Activated T-helper 2 cell treated with anti-CD3 and anti-CD28 coated beads, Interferon-gamma antibody, Interleukin-2, Interleukin-4, amounts not matched to agents 10 μg/mL and 5 μg/mL and 100 μg/mL, durations not matched to agents 14 hours and 24 hours and 36 hours (primary cell): Measurements from ENCODE around the gene ZNF518B. TPM values are rescaled to one million over a fixed set of nuclear protein-coding genes. Genes with fewer than 3 reads are reported as not detected.
A peak's percentile ranks its signal among the peaks of the same experiment; 100 is the strongest.
"Not testable (repeated sequence)": the region's sequence is repeated elsewhere in the genome, so short reads cannot be mapped to it uniquely, and the experiment has no call there.

Source experiments
- DNase-seq: peaks from one replicate; pipeline ENCODE4 v3.0.0; 2021; ENCODE audit warnings: low spot score
- H3K27ac Mint-ChIP-seq: one replicate; pipeline ENCODE4 v1.8.0; 2021; ENCODE audit warnings: mixed read lengths
- H3K27me3 Mint-ChIP-seq: one replicate; pipeline ENCODE4 v1.8.0; 2021; ENCODE audit warnings: low read depth, mixed read lengths
- H3K36me3 Mint-ChIP-seq: one replicate; pipeline ENCODE4 v1.8.0; 2021; ENCODE audit warnings: low read depth, mixed read lengths
- H3K4me1 Mint-ChIP-seq: one replicate; pipeline ENCODE4 v1.8.0; 2021; ENCODE audit warnings: low read depth, mixed read lengths
- H3K4me3 Mint-ChIP-seq: one replicate; pipeline ENCODE4 v1.8.0; 2021; ENCODE audit warnings: low read depth, mild to moderate bottlenecking, moderate library complexity, mixed read lengths
- H3K9me3 Mint-ChIP-seq: one replicate; pipeline ENCODE4 v1.8.0; 2021; ENCODE audit warnings: mixed read lengths
- intact Hi-C: fragments of 100-400 bp; cut with micrococcal nuclease; formaldehyde crosslinking; loops from one replicate; pipeline ENCODE4 v1.15.1; 2023
- total RNA-seq: library from RNA; stranded (reverse); gene quantifications from 2 replicates; pipeline ENCODE4 v1.2.3, GENCODE V29; 2022

Gene ZNF518B
- total RNA-seq, 1 donor from 2014 or later: 22.9 TPM

- Mint-ChIP-seq H3K27ac (no peak overlapping the region), H3K36me3 (peaks cover 62% of the 10 kb centered on the region), H3K4me1 (peaks cover 22% of the 10 kb centered on the region), H3K27me3 (peaks cover 11% of the 10 kb centered on the region), H3K9me3 (peaks cover 11% of the 10 kb centered on the region), H3K4me3 (no peak overlapping the region)
- intact Hi-C loops: loop anchor here (5.0 kb wide), 4 partner anchors 272 to 357 kb away; no protein-coding TSS in a partner anchor
- no peak for DNase-seq
Measured at GRCh38 chr4:10454726-10455125, 2.5 kb downstream of the ZNF518B start.

DNA sequence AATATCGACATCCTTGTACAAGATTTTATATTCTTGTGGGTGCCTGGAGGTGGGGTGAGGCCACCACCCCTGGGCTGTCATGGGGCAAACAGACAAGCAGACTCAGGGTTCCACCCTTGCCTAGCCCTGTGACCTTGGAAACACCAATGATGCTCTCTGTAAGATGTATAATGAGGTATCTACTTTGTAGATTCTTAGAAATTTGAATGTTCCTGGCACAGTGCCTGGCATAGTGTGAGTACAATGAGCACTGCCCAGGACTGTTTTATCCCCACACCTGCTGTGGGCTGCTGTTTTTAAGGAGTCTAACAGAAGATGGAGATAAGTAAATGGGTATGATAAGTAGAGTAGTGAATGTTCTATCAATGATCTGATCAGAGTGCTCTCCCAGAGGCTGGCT is 3.1 kb downstream of the ZNF518B start:
- peaks cover 17% of the 10 kb centered on the region for H3K9me3 Mint-ChIP-seq
- H3K36me3 Mint-ChIP-seq: peaks cover 68% of the 10 kb centered on the region
- peaks cover 17% of the 10 kb centered on the region for H3K4me1 Mint-ChIP-seq
- no peak overlapping the region for H3K4me3 Mint-ChIP-seq
- DNase-seq: no peak
- H3K27me3 Mint-ChIP-seq: peaks cover 7% of the 10 kb centered on the region
- H3K27ac Mint-ChIP-seq: peak overlapping the region; percentile 22
- intact Hi-C loops: no loop called here

DNA sequence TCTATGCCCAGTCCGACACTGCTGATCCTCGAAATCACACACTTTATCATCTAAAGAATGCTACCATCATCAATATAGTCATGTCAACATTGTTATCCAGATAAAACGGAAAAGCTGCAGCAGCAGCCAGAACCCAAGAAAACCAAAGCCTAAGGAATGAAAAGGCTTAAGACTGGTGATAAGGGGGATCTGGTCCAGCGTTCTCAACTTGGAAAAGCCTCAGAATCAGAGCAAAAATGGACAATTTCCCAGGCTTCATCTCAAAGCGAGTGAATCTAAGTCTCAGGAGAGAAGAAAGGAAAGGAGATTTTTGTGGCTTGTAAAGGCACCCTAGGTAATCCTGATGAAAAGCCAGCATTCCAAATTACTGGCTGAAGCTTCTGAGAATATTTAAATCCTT is 8.2 kb downstream of the ZNF518B start:
- H3K36me3 Mint-ChIP-seq: peaks cover 93% of the 10 kb centered on the region
- H3K4me1 Mint-ChIP-seq: no peaks in the 10 kb centered on the region
- H3K4me3 Mint-ChIP-seq: no peak overlapping the region
- intact Hi-C loops: no loop called here
- H3K27ac Mint-ChIP-seq: no peak overlapping the region
- no peak for DNase-seq
- no peaks in the 10 kb centered on the region for H3K27me3 Mint-ChIP-seq
- peaks cover 61% of the 10 kb centered on the region for H3K9me3 Mint-ChIP-seq

GRCh38 chr4:10442976-10443375 is 14.2 kb downstream of the ZNF518B start:
- H3K36me3 Mint-ChIP-seq: peaks cover 67% of the 10 kb centered on the region
- peaks cover 9% of the 10 kb centered on the region for H3K4me1 Mint-ChIP-seq
- H3K9me3 Mint-ChIP-seq: peaks cover 64% of the 10 kb centered on the region
- DNase-seq: no peak
- H3K27me3 Mint-ChIP-seq: no peaks in the 10 kb centered on the region
- intact Hi-C loops: no loop called here
- no peak overlapping the region for H3K27ac Mint-ChIP-seq
- no peak overlapping the region for H3K4me3 Mint-ChIP-seq

DNA sequence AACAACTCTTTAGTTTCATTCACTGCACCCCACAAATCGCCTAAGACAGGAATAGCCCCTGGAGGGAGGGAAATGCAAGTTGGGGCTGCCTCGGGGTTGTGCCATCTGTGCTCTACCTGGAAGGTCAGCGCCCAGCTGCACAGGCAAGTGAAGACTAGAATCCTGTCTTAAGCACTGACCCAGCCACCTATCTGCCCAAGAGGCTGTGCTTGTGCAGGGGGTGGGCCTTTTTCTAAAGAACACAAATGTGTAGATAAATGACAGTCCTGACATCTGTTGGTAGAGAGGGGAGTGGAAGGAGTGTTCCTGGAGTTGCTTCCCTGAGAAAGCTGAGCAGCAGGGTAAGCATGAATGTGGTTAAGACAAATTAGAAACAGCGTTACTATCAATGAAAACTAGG is 15.7 kb downstream of the ZNF518B start:
- Mint-ChIP-seq H3K27me3 (no peaks in the 10 kb centered on the region), H3K36me3 (peaks cover 55% of the 10 kb centered on the region), H3K4me3 (no peak overlapping the region), H3K4me1 (peaks cover 9% of the 10 kb centered on the region), H3K27ac (no peak overlapping the region), H3K9me3 (peaks cover 52% of the 10 kb centered on the region)
- intact Hi-C loops: no loop called here
- DNase-seq: no peak

GRCh38 chr4:10438924-10439323 is 18.3 kb downstream of the ZNF518B start:
- Mint-ChIP-seq H3K27ac (no peak overlapping the region), H3K4me3 (no peak overlapping the region), H3K27me3 (no peaks in the 10 kb centered on the region), H3K36me3 (peaks cover 29% of the 10 kb centered on the region), H3K9me3 (peaks cover 26% of the 10 kb centered on the region), H3K4me1 (peaks cover 9% of the 10 kb centered on the region)
- no peak for DNase-seq
- intact Hi-C loops: no loop called here

DNA sequence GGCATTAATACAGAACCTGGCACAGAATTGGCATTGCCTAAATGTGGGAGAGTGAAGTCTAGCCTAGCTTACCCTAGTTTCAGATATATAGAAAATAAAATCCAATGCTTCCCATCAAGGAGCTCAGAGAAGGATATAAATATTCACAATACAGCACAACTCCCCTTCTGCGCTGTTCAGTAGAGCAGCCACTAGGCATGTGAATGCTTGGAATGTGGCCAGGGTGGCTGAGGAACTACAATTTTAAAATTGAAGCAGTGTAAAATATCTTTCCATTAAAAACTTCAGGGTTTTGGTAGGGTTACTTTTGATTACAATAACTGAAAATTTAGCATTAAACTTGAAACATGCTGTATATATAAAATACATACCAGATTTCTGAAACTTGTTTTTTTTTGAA is 19.5 kb downstream of the ZNF518B start:
- Mint-ChIP-seq H3K27ac (no peak overlapping the region), H3K27me3 (no peaks in the 10 kb centered on the region), H3K9me3 (peaks cover 14% of the 10 kb centered on the region), H3K36me3 (peaks cover 17% of the 10 kb centered on the region), H3K4me3 (no peak overlapping the region), H3K4me1 (peaks cover 5% of the 10 kb centered on the region)
- intact Hi-C loops: no loop called here
- DNase-seq: no peak

- H3K4me1 Mint-ChIP-seq, H3K27ac Mint-ChIP-seq, H3K36me3 Mint-ChIP-seq, H3K27me3 Mint-ChIP-seq, H3K4me3 Mint-ChIP-seq, intact Hi-C loops, H3K9me3 Mint-ChIP-seq, DNase-seq: not testable (repeated sequence)
Measured at GRCh38 chr4:10427680-10428079, 29.5 kb downstream of the ZNF518B start.

DNA sequence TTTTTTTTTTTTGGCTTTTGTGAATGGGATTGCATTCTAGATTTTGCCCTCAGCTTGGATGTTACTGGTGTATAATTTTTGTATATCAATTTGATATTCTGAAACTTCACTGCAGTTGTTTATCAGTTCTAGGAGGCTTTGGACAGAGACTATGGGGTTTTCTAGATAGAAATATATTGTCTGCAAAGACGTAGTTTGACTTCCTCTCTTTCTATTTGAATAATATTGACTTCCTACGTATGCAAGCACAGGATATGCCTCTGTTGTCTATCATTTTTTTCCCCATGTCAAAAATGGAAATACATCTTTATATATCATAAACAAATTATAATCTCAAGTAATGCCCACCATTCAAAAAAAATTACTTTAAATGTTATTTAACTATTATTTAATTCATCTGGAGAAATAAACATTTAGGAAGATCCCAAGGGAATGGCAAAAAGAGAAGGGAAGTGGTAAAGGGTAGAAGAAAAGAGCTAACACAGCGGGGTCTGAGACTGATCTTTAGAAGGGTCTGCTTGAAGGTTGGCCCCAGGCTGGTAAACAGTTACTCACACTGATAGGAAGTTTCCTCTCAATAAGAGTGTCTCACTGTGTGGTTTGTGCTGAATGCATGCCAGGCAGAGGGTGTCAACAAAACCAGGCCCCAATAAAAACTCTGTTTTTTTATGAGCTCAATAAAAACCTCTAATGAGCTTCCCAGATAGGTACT is 35.7 kb downstream of the ZNF518B start:
- peaks cover 9% of the 10 kb centered on the region for H3K9me3 Mint-ChIP-seq
- no peak overlapping the region for H3K4me3 Mint-ChIP-seq
- H3K4me1 Mint-ChIP-seq: peaks cover 13% of the 10 kb centered on the region
- no peaks in the 10 kb centered on the region for H3K36me3 Mint-ChIP-seq
- peaks cover 2% of the 10 kb centered on the region for H3K27me3 Mint-ChIP-seq
- H3K27ac Mint-ChIP-seq: peak overlapping the region; percentile 44
- DNase-seq: no peak
- intact Hi-C loops: no loop called here

- DNase-seq: no peak
- Mint-ChIP-seq H3K4me3 (no peak overlapping the region), H3K36me3 (no peaks in the 10 kb centered on the region), H3K9me3 (peaks cover 8% of the 10 kb centered on the region), H3K4me1 (peaks cover 16% of the 10 kb centered on the region), H3K27me3 (no peaks in the 10 kb centered on the region), H3K27ac (no peak overlapping the region)
- intact Hi-C loops: no loop called here
Measured at GRCh38 chr4:10417740-10418139, 39.5 kb downstream of the ZNF518B start.

GRCh38 chr4:10416441-10416840 is 40.8 kb downstream of the ZNF518B start:
- peaks cover 8% of the 10 kb centered on the region for H3K9me3 Mint-ChIP-seq
- DNase-seq: no peak
- peaks cover 15% of the 10 kb centered on the region for H3K4me1 Mint-ChIP-seq
- peaks cover 2% of the 10 kb centered on the region for H3K27me3 Mint-ChIP-seq
- no peak overlapping the region for H3K4me3 Mint-ChIP-seq
- intact Hi-C loops: no loop called here
- no peaks in the 10 kb centered on the region for H3K36me3 Mint-ChIP-seq
- no peak overlapping the region for H3K27ac Mint-ChIP-seq

DNA sequence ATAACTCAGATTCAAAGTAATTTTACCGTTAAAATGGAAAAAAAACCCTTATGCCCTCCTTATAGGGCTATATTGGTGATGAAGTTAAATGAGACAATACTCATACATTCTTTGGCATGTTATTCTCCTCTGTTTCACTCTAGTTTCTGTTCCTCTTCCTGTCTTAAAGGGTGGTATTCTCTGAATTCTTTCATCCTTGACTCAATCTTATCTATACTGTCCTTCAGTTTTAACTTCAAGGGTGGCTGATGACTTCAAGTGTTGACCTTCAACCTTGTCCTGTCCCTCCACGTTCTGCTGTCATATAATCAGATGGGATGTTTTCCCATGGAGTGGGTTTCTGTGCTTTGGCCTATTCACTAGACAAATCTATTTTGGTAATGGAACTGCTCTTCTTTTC is 44.0 kb downstream of the ZNF518B start:
- Mint-ChIP-seq H3K9me3 (no peaks in the 10 kb centered on the region), H3K27ac (no peak overlapping the region), H3K4me1 (peaks cover 9% of the 10 kb centered on the region), H3K27me3 (peaks cover 2% of the 10 kb centered on the region), H3K4me3 (no peak overlapping the region), H3K36me3 (no peaks in the 10 kb centered on the region)
- intact Hi-C loops: no loop called here
- no peak for DNase-seq

DNA sequence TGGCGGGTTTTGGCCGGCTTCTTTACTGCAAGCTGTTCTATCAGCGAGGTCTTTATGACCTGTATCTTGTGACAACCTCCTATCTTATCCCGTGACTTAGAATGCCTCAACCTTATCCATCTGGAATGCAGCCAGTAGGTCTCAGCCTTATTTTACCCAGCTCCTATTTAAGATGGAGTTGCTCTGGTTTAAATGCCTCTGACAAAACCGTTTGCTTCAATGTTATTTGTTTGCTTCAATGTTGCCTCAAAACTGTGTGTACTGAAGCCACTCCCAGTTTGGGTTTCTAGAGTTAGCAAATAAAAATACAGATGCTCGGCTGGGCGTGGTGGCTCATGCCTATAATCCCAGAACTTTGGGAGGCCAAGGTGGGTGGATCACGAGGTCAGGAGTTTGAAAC is 51.6 kb downstream of the ZNF518B start:
- Mint-ChIP-seq H3K4me1 (no peaks in the 10 kb centered on the region), H3K4me3 (no peak overlapping the region), H3K27ac (no peak overlapping the region), H3K36me3 (no peaks in the 10 kb centered on the region), H3K27me3 (no peaks in the 10 kb centered on the region), H3K9me3 (no peaks in the 10 kb centered on the region)
- DNase-seq: no peak
- intact Hi-C loops: no loop called here
